ENCODE measurements around the gene NALCN. TPM values are rescaled to one million over a fixed set of nuclear protein-coding genes. Genes with fewer than 3 reads are reported as not detected.

The NALCN gene
- total and polyA plus RNA-seq, 12 donors = 1.4 to 8.3 (median 3.1) TPM

DNA sequence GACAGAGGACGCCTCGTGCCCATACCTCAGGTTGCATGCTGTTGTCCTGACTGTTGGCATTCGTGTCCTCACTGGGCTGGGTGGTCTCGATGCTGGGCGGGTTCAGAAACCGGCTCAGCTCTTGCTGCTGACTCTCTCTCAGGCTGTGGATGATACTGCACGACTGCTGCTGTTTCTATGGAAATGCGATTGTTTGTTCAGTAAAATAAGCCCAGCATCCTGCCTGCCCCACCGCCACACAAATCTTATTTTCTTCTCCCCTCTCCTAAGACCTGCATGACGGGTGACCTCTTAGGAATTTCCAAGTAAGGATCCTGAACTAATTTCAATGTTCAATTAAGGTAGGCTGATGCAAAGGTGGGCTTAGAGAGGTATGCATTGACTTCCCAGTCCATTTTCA lies 356.5 kb downstream of the NALCN start:
- WGBS, 4 donors = 72 to 81% (median 78%) methylated on average over 10 of the region's 10 CpGs
- no peak overlapping the region for H3K4me3 ChIP-seq
- DNase-seq = no peak
- no peaks in the 10 kb centered on the region for H3K27me3 ChIP-seq
- H3K27ac ChIP-seq = no peak overlapping the region
- intact Hi-C loops (cut with DNase I) = no loop called here
- TF ChIP-seq POLR2A (IDR thresholded peaks at IDR 0.05) (no peak), CTCF (IDR thresholded peaks at IDR 0.05) (no peak)
- H3K4me1 ChIP-seq (replicated peaks in 1 of 2) = no peaks in the 10 kb centered on the region
- H3K9me3 ChIP-seq (replicated peaks in 1 of 3) = no peaks in the 10 kb centered on the region
- H3K36me3 ChIP-seq (replicated peaks in 1 of 2) = no peaks in the 10 kb centered on the region

DNA sequence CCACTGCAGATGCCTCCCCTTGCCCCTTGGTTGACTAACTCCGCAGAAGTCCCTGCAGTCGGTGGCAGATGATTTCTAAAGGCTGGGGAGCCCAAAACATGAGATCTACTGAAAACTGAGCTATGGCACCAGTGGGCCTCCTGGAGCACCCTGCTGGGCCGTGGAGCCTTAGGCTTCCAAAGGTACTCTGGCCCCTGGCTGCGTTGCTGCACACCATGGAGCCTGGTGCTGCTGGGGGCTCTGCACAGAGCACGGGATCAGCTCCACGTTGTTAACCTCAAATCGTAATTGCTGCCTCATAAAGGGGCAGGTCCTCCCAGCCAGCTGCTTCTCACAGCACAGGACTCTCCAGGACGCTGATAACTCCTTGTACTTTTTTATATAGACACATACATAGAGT lies 357.5 kb downstream of the NALCN start:
- H3K36me3 ChIP-seq (replicated peaks in 1 of 2) = no peaks in the 10 kb centered on the region
- H3K27ac ChIP-seq = no peak overlapping the region
- no peaks in the 10 kb centered on the region for H3K9me3 ChIP-seq (replicated peaks in 1 of 3)
- TF ChIP-seq POLR2A (IDR thresholded peaks at IDR 0.05) (no peak), CTCF (IDR thresholded peaks at IDR 0.05) (no peak)
- H3K4me1 ChIP-seq (replicated peaks in 1 of 2) = no peaks in the 10 kb centered on the region
- intact Hi-C loops (cut with DNase I) = no loop called here
- no peak overlapping the region for H3K4me3 ChIP-seq
- WGBS, 4 donors = 59 to 75% (median 62%) methylated on average over 6 to 8 of the region's 8 CpGs
- DNase-seq = no peak
- H3K27me3 ChIP-seq = no peaks in the 10 kb centered on the region

DNA sequence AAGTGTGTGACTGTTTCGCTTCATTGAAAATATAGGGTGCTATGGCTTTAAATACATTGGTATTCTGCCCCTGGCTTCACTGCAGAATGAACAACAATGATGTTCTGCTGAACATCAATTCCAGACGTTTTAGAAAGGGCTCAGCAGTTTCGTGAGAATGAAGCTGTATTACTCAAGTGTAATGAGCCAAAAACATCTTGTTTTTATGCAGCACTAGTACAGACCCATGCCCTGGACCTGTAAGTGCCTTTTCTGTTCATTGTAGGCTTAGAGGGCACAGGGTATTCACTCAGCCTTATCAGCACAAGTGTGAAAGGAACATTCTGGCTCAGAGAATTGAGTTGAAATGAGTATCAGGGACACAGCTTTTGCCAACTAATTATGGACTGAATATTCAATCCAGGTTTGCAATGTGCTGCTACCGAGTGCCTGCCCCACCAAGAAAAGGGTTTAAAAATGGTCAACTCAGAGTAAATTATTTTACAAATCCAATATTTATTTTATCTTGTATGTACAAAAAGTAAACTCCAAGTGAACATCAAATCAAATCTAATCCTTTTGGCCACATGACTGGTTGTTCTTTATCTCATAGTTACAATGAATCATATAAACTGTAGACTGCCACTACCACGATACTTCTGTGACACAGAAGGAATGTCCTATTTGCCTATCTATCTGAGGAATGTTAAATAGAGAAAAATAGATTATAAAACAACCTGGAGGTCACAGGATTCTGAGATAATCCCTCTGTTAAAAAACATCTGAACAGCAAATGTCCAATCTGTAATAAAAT lies 362.8 kb downstream of the NALCN start:
- no peak overlapping the region for H3K4me3 ChIP-seq
- 42 to 51% (median 48%) methylated on average over 5 of the region's 5 CpGs for WGBS, 4 donors
- TF ChIP-seq CTCF (IDR thresholded peaks at IDR 0.05) (no peak), POLR2A (IDR thresholded peaks at IDR 0.05) (no peak)

GRCh38 chr13:101049166-101049850 lies 367.0 kb downstream of the NALCN start:
- TF ChIP-seq POLR2A (IDR thresholded peaks at IDR 0.05) (no peak), CTCF (IDR thresholded peaks at IDR 0.05) (no peak)
- Histone ChIP-seq H3K36me3 (replicated peaks in 1 of 2) (no peaks in the 10 kb centered on the region), H3K27me3 (no peaks in the 10 kb centered on the region), H3K9me3 (replicated peaks in 1 of 3) (no peaks in the 10 kb centered on the region), H3K27ac (no peak overlapping the region), H3K4me3 (no peak overlapping the region), H3K4me1 (replicated peaks in 1 of 2) (no peaks in the 10 kb centered on the region)
- intact Hi-C loops (cut with DNase I) = no loop called here
- WGBS, 4 donors = 57 to 62% (median 59%) methylated on average over 6 of the region's 6 CpGs
- no peak for DNase-seq

More for the DNA sequence above, 362.8 kb downstream of the NALCN start:
- no peaks in the 10 kb centered on the region for H3K9me3 ChIP-seq (replicated peaks in 1 of 3)
- intact Hi-C loops (cut with DNase I) = no loop called here
- no peaks in the 10 kb centered on the region for H3K27me3 ChIP-seq
- H3K27ac ChIP-seq = peak overlapping the region in 1 of 5 donors; percentile 8
- no peak for DNase-seq
- H3K36me3 ChIP-seq (replicated peaks in 1 of 2) = no peaks in the 10 kb centered on the region
- H3K4me1 ChIP-seq (replicated peaks in 1 of 2) = no peaks in the 10 kb centered on the region

Measured in adrenal gland (tissue), 12 donors.